Measurements from ENCODE around the gene GSTO2. TPM values are rescaled to one million over a fixed set of nuclear protein-coding genes. Genes with fewer than 3 reads are reported as not detected.

GSTO2 gene
- total and polyA plus RNA-seq, 2 of the 4 experiments (the other 2 are of a cell fraction) = 1.4 to 2.3 TPM

GRCh38 chr10:104274762-104275721, 6.1 kb downstream of the GSTO2 start:
- Histone ChIP-seq H3K9ac (ENCODE audit: low read depth, low read length) (peak overlapping the region; percentile 47; the same call in 1 of the 2 replicates), H4K91ac (ENCODE audit: insufficient read depth, low read depth, low read length) (no peak overlapping the region), H3K9me3 (ENCODE audit: control insufficient read depth, insufficient read depth, low read length) (no peaks in the 10 kb centered on the region), H3K4me2 (ENCODE audit: low read depth, low read length) (peak overlapping the region; percentile 83), H2AK5ac (ENCODE audit: low read depth, low read length) (peak overlapping the region; percentile 50; the same call in 1 of the 2 replicates), H3K56ac (ENCODE audit: extremely low read depth, insufficient read depth, low read length) (no peak overlapping the region), H3K27ac (ENCODE audit: insufficient read depth, low read length) (no peak overlapping the region), H3K4me3 (ENCODE audit: insufficient read depth, low read depth, low read length) (peak overlapping the region; percentile 29), H3K27me3 (ENCODE audit: control insufficient read depth, insufficient read depth, low read length) (no peaks in the 10 kb centered on the region), H3K14ac (replicated peaks; ENCODE audit: low read depth, low read length) (no peak overlapping the region), H2BK120ac (ENCODE audit: low read depth, low read length) (0 out of 2 replicates have a peak overlapping the region, but pooled peaks have one; percentile 18), H4K20me1 (ENCODE audit: insufficient read depth, low read length) (no peaks in the 10 kb centered on the region), H3K4ac (ENCODE audit: low read depth, low read length) (no peak overlapping the region), H4K8ac (ENCODE audit: low read depth in 2 of 2, low read length in 2 of 2) (peak overlapping the region; percentile 30 to 56; a peak in 1 of 4 replicates), H3K4me1 (ENCODE audit: control insufficient read depth, insufficient read depth, low read length) (peaks cover 13% of the 10 kb centered on the region), H2BK5ac (ENCODE audit: low read depth, low read length, poor library complexity, severe bottlenecking) (no peak overlapping the region), H2BK15ac (ENCODE audit: low read depth, low read length) (no peak overlapping the region), H3K9me1 (ENCODE audit: insufficient read depth, low read length) (no peaks in the 10 kb centered on the region; the same call in 1 of the 2 replicates), H3K79me1 (ENCODE audit: low read depth in 1 of 2, low read length in 2 of 2) (peaks cover 0 to 4% of the 10 kb centered on the region in 2 experiments; a peak in 1 of 4 replicates), H2AK9ac (replicated peaks; ENCODE audit: low read depth, low read length, poor library complexity) (no peak overlapping the region), H4K5ac (ENCODE audit: low read depth, low read length) (0 out of 2 replicates have a peak overlapping the region, but pooled peaks have one; percentile 38), H3K36me3 (ENCODE audit: control insufficient read depth, insufficient read depth, low read length) (no peaks in the 10 kb centered on the region), H2AFZ (replicated peaks; ENCODE audit: low read length, poor library complexity) (peak overlapping the region; percentile 85), H3K18ac (ENCODE audit: low read depth, low read length) (no peak overlapping the region), H2BK20ac (ENCODE audit: low read depth, low read length) (no peak overlapping the region), H3K23ac (ENCODE audit: low read depth, low read length) (peak overlapping the region; percentile 56; the same call in 1 of the 2 replicates)
- TF ChIP-seq CTCF (conservative IDR thresholded peaks at IDR 0.05; ENCODE audit: low read depth, low read length) (peak; percentile 64), RFX5 (IDR thresholded peaks at IDR 0.05; ENCODE audit: low read depth, low read length) (no peak), SMC3 (IDR thresholded peaks at IDR 0.05; ENCODE audit: low read depth, low read length) (peak; percentile 55), RAD21 (IDR thresholded peaks at IDR 0.05; ENCODE audit: low read length) (peak; percentile 49), ELK1 (IDR thresholded peaks at IDR 0.05; ENCODE audit: borderline replicate concordance, low read depth, low read length) (no peak)
- in situ Hi-C loops (cut with MboI; ENCODE audit: low sequenced_read_pairs) (no loop called here), intact Hi-C loops (cut with micrococcal nuclease) (loop anchor here (1.0 kb wide), 1 partner anchor 75 kb away; no protein-coding TSS in a partner anchor), dilution Hi-C loops (cut with HindIII; ENCODE audit: low sequenced_read_pairs, unreplicated experiment) (no loop called here)
- CTCF ChIA-PET = interaction anchor here (0.6 to 3.5 kb wide), 13 partner anchors 8 to 76 kb away, joined by 3 to 15 read pairs (median 5); partner anchors contain the start of gene GSTO1
- no TSS peak for BruUV-seq (replicated peaks)
- POLR2A ChIA-PET (ENCODE audit: unreplicated experiment) = interaction anchor here (0.6 to 0.7 kb wide), 2 partner anchors 51 to 366 kb away, joined by 3 read pairs; no protein-coding TSS in a partner anchor
- 8% methylated on average over 17 of the region's 42 CpGs; no CpG with 5 or more reads in 1 of the 2 experiments for WGBS, 2 experiments (ENCODE audit: extremely low coverage in 2 of 2, insufficient read length in 1 of 2)
- DNase-seq = no peak
- peak; percentile 84 for ATAC-seq (ENCODE audit: low read depth)

All from IMR-90 (cell line).